ENCODE measurements around the gene MBOAT7. TPM values are rescaled to one million over a fixed set of nuclear protein-coding genes. Genes with fewer than 3 reads are reported as not detected.

Gene MBOAT7
- total RNA-seq, 1 donor from 2014 or later, result 218 TPM

GRCh38 chr19:54128796-54129616 is 60.4 kb downstream of the MBOAT7 start:
- no peak for TF ChIP-seq CTCF (conservative IDR thresholded peaks at IDR 0.05; ENCODE audit: low read depth, low read length)
- DNase-seq (ENCODE audit: low read depth), result no peak

GRCh38 chr19:54128441-54128725 is 61.0 kb downstream of the MBOAT7 start:
- H3K4me3 ChIP-seq (ENCODE audit: low read depth, low read length), result no peak overlapping the region
- no peak for TF ChIP-seq CTCF (conservative IDR thresholded peaks at IDR 0.05; ENCODE audit: low read depth, low read length)
- DNase-seq (ENCODE audit: low read depth), result no peak

More at GRCh38 chr19:54128796-54129616, 60.4 kb downstream of the MBOAT7 start:
- no peak overlapping the region for H3K4me3 ChIP-seq (ENCODE audit: low read depth, low read length)

GRCh38 chr19:54127688-54128440 is 61.5 kb downstream of the MBOAT7 start:
- TF ChIP-seq CTCF (conservative IDR thresholded peaks at IDR 0.05; ENCODE audit: low read depth, low read length), result no peak
- H3K4me3 ChIP-seq (ENCODE audit: low read depth, low read length), result no peak overlapping the region
- no peak for DNase-seq (ENCODE audit: low read depth)

- no peak overlapping the region for H3K4me3 ChIP-seq (ENCODE audit: low read depth, low read length)
- TF ChIP-seq CTCF (conservative IDR thresholded peaks at IDR 0.05; ENCODE audit: low read depth, low read length), result no peak
- DNase-seq (ENCODE audit: low read depth), result no peak
These were observed 63.7 kb downstream of the MBOAT7 start for GRCh38 chr19:54125713-54126112.

- H3K4me3 ChIP-seq (ENCODE audit: low read depth, low read length), result no peak overlapping the region
- TF ChIP-seq CTCF (conservative IDR thresholded peaks at IDR 0.05; ENCODE audit: low read depth, low read length), result no peak
- DNase-seq (ENCODE audit: low read depth), result no peak
These were observed 65.0 kb downstream of the MBOAT7 start for GRCh38 chr19:54124393-54124792.

GRCh38 chr19:54123682-54124081 is 65.7 kb downstream of the MBOAT7 start:
- no peak for DNase-seq (ENCODE audit: low read depth)
- no peak for TF ChIP-seq CTCF (conservative IDR thresholded peaks at IDR 0.05; ENCODE audit: low read depth, low read length)
- H3K4me3 ChIP-seq (ENCODE audit: low read depth, low read length), result no peak overlapping the region

Other genes starting within 250 kb of the MBOAT7 start
- under 0.01 TPM in 1 of 2 replicates, not detected in the other for gene CACNG8, start 226.6 kb downstream of the MBOAT7 start, total RNA-seq
- gene CACNG6, start 197.9 kb downstream of the MBOAT7 start, total RNA-seq, result 0.29 and 0.94 TPM in 2 replicates
- 0.75 TPM in 1 of 2 replicates, not detected in the other for gene VSTM1, start 125.7 kb downstream of the MBOAT7 start, total RNA-seq
- not detected in 2 replicates for gene TARM1, start 108.2 kb downstream of the MBOAT7 start, total RNA-seq
- 0.22 TPM in 1 of 2 replicates, not detected in the other for gene OSCAR, start 88.8 kb downstream of the MBOAT7 start, total RNA-seq
- gene NDUFA3, start 86.7 kb downstream of the MBOAT7 start, total RNA-seq, result 35.9 and 39.6 TPM in 2 replicates
- 22.1 and 39.6 TPM in 2 replicates for gene TFPT, start 73.9 kb downstream of the MBOAT7 start, total RNA-seq
- gene PRPF31, start 73.8 kb downstream of the MBOAT7 start, total RNA-seq, result 64.3 and 111 TPM in 2 replicates
- gene CNOT3, start 51.8 kb downstream of the MBOAT7 start, total RNA-seq, result 17.7 and 20.5 TPM in 2 replicates
- 6.7 and 11.5 TPM in 2 replicates for gene LENG1, start 29.9 kb downstream of the MBOAT7 start, total RNA-seq
- 3.7 and 9.5 TPM in 2 replicates for gene TMC4, start 16.4 kb downstream of the MBOAT7 start, total RNA-seq
- 154 and 174 TPM in 2 replicates for gene TSEN34, start 1.7 kb upstream of the MBOAT7 start, total RNA-seq
- 2,374 and 2,446 TPM in 2 replicates for gene RPS9, start 11.3 kb upstream of the MBOAT7 start, total RNA-seq
- gene LILRB3, start 33.4 kb upstream of the MBOAT7 start, total RNA-seq, result not detected in 2 replicates
- gene LILRA6, start 53.2 kb upstream of the MBOAT7 start, total RNA-seq, result not detected in 2 replicates
- not detected in 2 replicates for gene LILRB5, start 67.7 kb upstream of the MBOAT7 start, total RNA-seq
- not detected in 2 replicates for gene LILRB2, start 91.5 kb upstream of the MBOAT7 start, total RNA-seq
- not detected in 2 replicates for gene LILRA5, start 123.6 kb upstream of the MBOAT7 start, total RNA-seq
- gene LILRA4, start 149.6 kb upstream of the MBOAT7 start, total RNA-seq, result not detected in 2 replicates
- not detected in 2 replicates for gene LAIR1, start 175.4 kb upstream of the MBOAT7 start, total RNA-seq
- gene TTYH1, start 225.9 kb upstream of the MBOAT7 start, total RNA-seq, result 3.6 TPM in 1 of 2 replicates, not detected in the other